NCI-H2107 treated with DMSO at 0.1 percent for 48 hours (cell line): Measurements from ENCODE around the gene ELL2.
"Not testable (repeated sequence)": the region's sequence is repeated elsewhere in the genome, so short reads cannot be mapped to it uniquely, and the experiment has no call there.

Experiments
- DNase-seq: peaks from one replicate; lab custom pipeline; 2025; ENCODE audit not compliant: unreplicated experiment; lab: John Stamatoyannopoulos, UW

The ELL2 gene

GRCh38 chr5:95862671-95863382 is 98.8 kb downstream of the ELL2 start:
- DNase-seq: no peak

- no peak for DNase-seq
Observed at GRCh38 chr5:95861864-95862561, 99.6 kb downstream of the ELL2 start.

GRCh38 chr5:95861221-95861863 is 100.3 kb downstream of the ELL2 start:
- peak; percentile 72 for DNase-seq

- no peak for DNase-seq
Observed at GRCh38 chr5:95859661-95860060, 102.0 kb downstream of the ELL2 start.

- peak; percentile 15 for DNase-seq
Observed at GRCh38 chr5:95858661-95859595, 102.7 kb downstream of the ELL2 start.

GRCh38 chr5:95858023-95858461 is 103.6 kb downstream of the ELL2 start:
- no peak for DNase-seq

GRCh38 chr5:95857185-95857945 is 104.3 kb downstream of the ELL2 start:
- DNase-seq: no peak

GRCh38 chr5:95856501-95856981 is 105.1 kb downstream of the ELL2 start:
- DNase-seq: no peak

GRCh38 chr5:95853490-95853889 is 108.2 kb downstream of the ELL2 start:
- no peak for DNase-seq

GRCh38 chr5:95852567-95852966 is 109.1 kb downstream of the ELL2 start:
- no peak for DNase-seq

GRCh38 chr5:95851141-95851540 is 110.5 kb downstream of the ELL2 start:
- DNase-seq: not testable (repeated sequence)

GRCh38 chr5:95850391-95850894 is 111.2 kb downstream of the ELL2 start:
- DNase-seq: no peak

GRCh38 chr5:95848701-95849100 is 113.0 kb downstream of the ELL2 start:
- no peak for DNase-seq

GRCh38 chr5:95847261-95847592 is 114.4 kb downstream of the ELL2 start:
- no peak for DNase-seq

GRCh38 chr5:95846554-95847260 is 114.9 kb downstream of the ELL2 start:
- peak; percentile 38 for DNase-seq

GRCh38 chr5:95845391-95845790 is 116.3 kb downstream of the ELL2 start:
- DNase-seq: no peak

GRCh38 chr5:95843733-95844223 is 117.9 kb downstream of the ELL2 start:
- no peak for DNase-seq

GRCh38 chr5:95842854-95843544 is 118.7 kb downstream of the ELL2 start:
- peak; percentile 53 for DNase-seq
